Measurements from ENCODE around the gene ARHGAP30. TPM values are rescaled to one million over a fixed set of nuclear protein-coding genes. Genes with fewer than 3 reads are reported as not detected.

The ARHGAP30 gene
- total and polyA plus RNA-seq, 2 experiments from 2014 or later, result 0.21 TPM; not detected in 1

DNA sequence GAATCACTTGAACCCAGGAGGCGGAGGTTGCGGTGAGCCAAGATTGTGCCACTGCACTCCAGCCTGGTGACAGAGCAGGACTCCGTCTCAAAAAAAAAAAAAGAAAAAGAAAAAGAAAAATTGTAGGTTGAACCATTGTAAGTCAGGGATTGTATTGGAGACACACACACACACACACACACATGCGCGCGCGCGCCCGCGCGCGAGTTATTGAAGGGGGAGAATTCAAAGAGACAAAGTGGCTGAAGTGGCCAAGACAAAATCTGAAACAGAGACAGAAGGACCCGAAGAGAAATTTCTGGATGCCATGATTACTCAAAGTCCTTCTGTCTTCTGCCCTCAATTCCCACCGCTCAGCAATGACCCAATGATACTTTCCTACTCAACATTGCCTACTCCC, 24.8 kb upstream of the ARHGAP30 start:
- H3K36me3 ChIP-seq (ENCODE audit: low read depth), result no peaks in the 10 kb centered on the region
- no peaks in the 10 kb centered on the region for H3K27me3 ChIP-seq (replicated peaks; ENCODE audit: insufficient read depth)
- H3K9me3 ChIP-seq (ENCODE audit: low read depth), result no peaks in the 10 kb centered on the region
- no peak overlapping the region for H3K9ac ChIP-seq
- peaks cover 15% of the 10 kb centered on the region; the same call in 1 of the 2 replicates for H3F3A ChIP-seq (ENCODE audit: insufficient read depth)
- H3K4me3 ChIP-seq, result no peak overlapping the region
- H3K4me1 ChIP-seq (ENCODE audit: insufficient read depth), result peaks cover 34% of the 10 kb centered on the region
- in situ Hi-C loops (cut with MboI), result loop anchor here (10.0 kb wide), 1 partner anchor 100 kb away; no protein-coding TSS in a partner anchor
- no peak overlapping the region for H2AFZ ChIP-seq
- no peaks in the 10 kb centered on the region for H3K79me2 ChIP-seq (ENCODE audit: insufficient read depth)
- H3K4me2 ChIP-seq (ENCODE audit: unreplicated experiment), result no peak overlapping the region
- no peak for DNase-seq
- 94 to 95% methylated on average over 14 of the region's 14 CpGs for WGBS, 2 experiments (ENCODE audit: low coverage in 1 of 2, low lambda C conversion rate in 2 of 2, missing lambda C conversion rate in 2 of 2)
- no peaks in the 10 kb centered on the region for H3K9me2 ChIP-seq (ENCODE audit: insufficient read depth)
- TF ChIP-seq EZH2phosphoT487 (IDR thresholded peaks at IDR 0.05; ENCODE audit: insufficient read depth, low read depth), result no peak
- TF ChIP-seq EZH2 (IDR thresholded peaks at IDR 0.05; ENCODE audit: insufficient read depth, poor library complexity, severe bottlenecking), result no peak
- no peaks in the 10 kb centered on the region for H4K20me1 ChIP-seq (ENCODE audit: insufficient read depth)
- no peak overlapping the region for H3K27ac ChIP-seq

DNA sequence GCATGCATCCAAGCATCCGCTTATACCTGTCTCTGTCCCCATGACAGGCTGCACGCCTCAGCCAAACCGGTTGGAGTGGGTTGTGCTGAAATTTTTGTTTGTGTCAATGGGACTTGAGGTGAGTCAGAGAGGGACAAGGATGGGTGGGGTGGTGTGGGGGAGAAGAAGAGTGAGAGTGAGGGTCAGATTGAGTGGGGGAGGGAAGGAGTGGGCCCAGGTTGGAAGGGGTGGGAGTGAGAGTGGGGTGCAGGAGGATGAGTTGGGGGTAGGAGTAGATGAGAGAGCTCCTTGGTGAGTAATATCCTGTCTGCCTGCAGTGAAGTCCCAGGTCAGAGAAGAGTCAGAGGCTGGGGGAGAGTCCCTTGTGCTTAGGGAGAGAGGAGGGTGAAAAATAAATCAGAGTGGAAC, 22.9 kb upstream of the ARHGAP30 start:
- no peaks in the 10 kb centered on the region for H4K20me1 ChIP-seq (ENCODE audit: insufficient read depth)
- 89 to 91% methylated on average over 3 of the region's 3 CpGs for WGBS, 2 experiments (ENCODE audit: low coverage in 1 of 2, low lambda C conversion rate in 2 of 2, missing lambda C conversion rate in 2 of 2)
- H3K4me1 ChIP-seq (ENCODE audit: insufficient read depth), result peaks cover 44% of the 10 kb centered on the region
- no peaks in the 10 kb centered on the region for H3K36me3 ChIP-seq (ENCODE audit: low read depth)
- no peaks in the 10 kb centered on the region for H3K27me3 ChIP-seq (replicated peaks; ENCODE audit: insufficient read depth)
- peak overlapping the region; percentile 19 for H3K4me2 ChIP-seq (ENCODE audit: unreplicated experiment)
- H3K79me2 ChIP-seq (ENCODE audit: insufficient read depth), result no peaks in the 10 kb centered on the region
- H3K4me3 ChIP-seq, result no peak overlapping the region
- in situ Hi-C loops (cut with MboI), result loop anchor here (10.0 kb wide), 1 partner anchor 98 kb away; no protein-coding TSS in a partner anchor
- no peak overlapping the region for H3K27ac ChIP-seq
- 0 out of 2 replicates have a peak, but pooled peaks cover 14% of the 10 kb centered on the region for H3F3A ChIP-seq (ENCODE audit: insufficient read depth)
- no peaks in the 10 kb centered on the region for H3K9me3 ChIP-seq (ENCODE audit: low read depth)
- H2AFZ ChIP-seq, result no peak overlapping the region
- H3K9me2 ChIP-seq (ENCODE audit: insufficient read depth), result no peaks in the 10 kb centered on the region
- TF ChIP-seq EZH2 (IDR thresholded peaks at IDR 0.05; ENCODE audit: insufficient read depth, poor library complexity, severe bottlenecking) (no peak), EZH2phosphoT487 (IDR thresholded peaks at IDR 0.05; ENCODE audit: insufficient read depth, low read depth) (no peak)
- peak; percentile 61 for DNase-seq
- no peak overlapping the region for H3K9ac ChIP-seq

DNA sequence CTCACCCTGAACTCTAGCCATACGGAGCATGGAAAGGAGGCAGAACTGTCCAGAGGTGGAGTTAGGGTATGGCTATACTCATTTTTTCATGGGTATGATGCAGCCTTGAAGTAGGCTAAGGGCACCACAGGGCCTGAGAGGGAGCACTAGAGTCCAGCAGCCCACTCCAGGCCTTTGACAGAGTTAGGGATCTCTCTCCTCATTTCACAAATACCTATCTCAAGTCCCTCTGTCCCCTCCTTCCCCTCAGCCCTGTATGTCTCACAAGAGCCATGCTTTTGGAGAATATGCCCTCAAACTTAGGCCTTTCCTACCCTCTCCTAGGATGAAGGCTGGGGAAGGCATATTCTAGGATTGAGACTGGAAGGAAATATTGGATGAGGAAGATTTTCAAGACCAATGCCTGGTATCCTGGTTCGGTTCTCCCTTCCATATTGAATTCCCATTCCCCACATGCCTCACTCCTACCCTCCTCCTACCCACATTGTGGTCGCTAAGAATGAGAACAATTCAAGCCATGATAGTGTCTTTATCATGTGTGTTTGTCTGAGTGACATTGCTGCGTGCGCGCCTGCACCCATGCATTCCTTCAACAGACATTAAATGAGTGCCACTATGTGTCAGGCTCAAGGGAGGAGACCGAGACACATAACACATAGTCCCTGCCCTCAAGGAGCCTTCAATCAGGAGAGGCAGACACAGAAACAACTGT, 22.3 kb upstream of the ARHGAP30 start:
- no peak overlapping the region for H3K27ac ChIP-seq
- H3K79me2 ChIP-seq (ENCODE audit: insufficient read depth), result no peaks in the 10 kb centered on the region
- H3K9ac ChIP-seq, result no peak overlapping the region
- no peaks in the 10 kb centered on the region for H3K9me3 ChIP-seq (ENCODE audit: low read depth)
- 0 out of 2 replicates have a peak, but pooled peaks cover 18% of the 10 kb centered on the region for H3F3A ChIP-seq (ENCODE audit: insufficient read depth)
- peaks cover 41% of the 10 kb centered on the region for H3K4me1 ChIP-seq (ENCODE audit: insufficient read depth)
- WGBS, 2 experiments (ENCODE audit: low coverage in 1 of 2, low lambda C conversion rate in 2 of 2, missing lambda C conversion rate in 2 of 2), result 96 to 99% methylated on average over 7 of the region's 7 CpGs
- no peak for TF ChIP-seq EZH2 (IDR thresholded peaks at IDR 0.05; ENCODE audit: insufficient read depth, poor library complexity, severe bottlenecking)
- no peak for TF ChIP-seq EZH2phosphoT487 (IDR thresholded peaks at IDR 0.05; ENCODE audit: insufficient read depth, low read depth)
- no peak overlapping the region for H3K4me2 ChIP-seq (ENCODE audit: unreplicated experiment)
- no peaks in the 10 kb centered on the region for H3K9me2 ChIP-seq (ENCODE audit: insufficient read depth)
- no peaks in the 10 kb centered on the region for H3K27me3 ChIP-seq (replicated peaks; ENCODE audit: insufficient read depth)
- no peak overlapping the region for H3K4me3 ChIP-seq
- no peaks in the 10 kb centered on the region for H3K36me3 ChIP-seq (ENCODE audit: low read depth)
- in situ Hi-C loops (cut with MboI), result loop anchor here (10.0 kb wide), 1 partner anchor 97 kb away; no protein-coding TSS in a partner anchor
- no peak for DNase-seq
- no peak overlapping the region for H2AFZ ChIP-seq
- H4K20me1 ChIP-seq (ENCODE audit: insufficient read depth), result no peaks in the 10 kb centered on the region

DNA sequence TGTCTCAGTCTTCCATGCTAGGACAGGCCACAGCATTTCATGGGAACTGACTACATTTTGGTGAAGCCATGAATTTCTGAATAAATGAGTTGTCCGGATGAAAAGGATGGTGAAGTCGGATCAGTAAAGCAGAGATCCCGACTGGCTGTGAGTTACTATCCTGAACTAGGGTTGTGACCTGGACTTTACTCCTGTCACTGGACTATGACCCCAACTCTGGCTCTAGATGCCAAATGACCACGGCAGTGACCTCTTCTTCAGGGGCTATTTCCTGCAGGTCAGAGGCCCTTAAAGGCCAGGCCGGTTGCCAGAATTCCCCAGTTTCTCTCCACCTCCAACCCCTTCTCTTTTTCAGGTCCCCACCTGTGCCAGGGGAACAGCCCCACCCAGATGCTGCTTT, 21.4 kb upstream of the ARHGAP30 start:
- Histone ChIP-seq H4K20me1 (ENCODE audit: insufficient read depth) (no peaks in the 10 kb centered on the region), H3K9ac (no peak overlapping the region), H3K4me1 (ENCODE audit: insufficient read depth) (peaks cover 33% of the 10 kb centered on the region), H3F3A (ENCODE audit: insufficient read depth) (0 out of 2 replicates have a peak, but pooled peaks cover 18% of the 10 kb centered on the region), H3K4me3 (no peak overlapping the region), H3K27ac (no peak overlapping the region), H3K27me3 (replicated peaks; ENCODE audit: insufficient read depth) (no peaks in the 10 kb centered on the region), H2AFZ (no peak overlapping the region), H3K36me3 (ENCODE audit: low read depth) (no peaks in the 10 kb centered on the region), H3K9me3 (ENCODE audit: low read depth) (no peaks in the 10 kb centered on the region), H3K79me2 (ENCODE audit: insufficient read depth) (no peaks in the 10 kb centered on the region), H3K4me2 (ENCODE audit: unreplicated experiment) (no peak overlapping the region), H3K9me2 (ENCODE audit: insufficient read depth) (no peaks in the 10 kb centered on the region)
- 82% methylated on average over 5 of the region's 5 CpGs for WGBS, 2 experiments (ENCODE audit: low coverage in 1 of 2, low lambda C conversion rate in 2 of 2, missing lambda C conversion rate in 2 of 2)
- no peak for DNase-seq
- in situ Hi-C loops (cut with MboI), result loop anchor here (10.0 kb wide), 1 partner anchor 96 kb away; no protein-coding TSS in a partner anchor
- TF ChIP-seq EZH2phosphoT487 (IDR thresholded peaks at IDR 0.05; ENCODE audit: insufficient read depth, low read depth) (no peak), EZH2 (IDR thresholded peaks at IDR 0.05; ENCODE audit: insufficient read depth, poor library complexity, severe bottlenecking) (no peak)
